ENCODE measurements around the gene BBOX1. TPM values are rescaled to one million over a fixed set of nuclear protein-coding genes. Genes with fewer than 3 reads are reported as not detected.
"Not testable (repeated sequence)": the region's sequence is repeated elsewhere in the genome, so short reads cannot be mapped to it uniquely, and the experiment has no call there.

Gene BBOX1
- total and polyA plus RNA-seq, 4 donors = 2.8 to 18.4 (median 9.0) TPM

- WGBS = 66% methylated on average over 9 of the region's 9 CpGs
- TF ChIP-seq JUND (IDR thresholded peaks at IDR 0.05) = no peak
- TF ChIP-seq HNF4A (conservative IDR thresholded peaks at IDR 0.05) = peak; percentile 42 to 51
- TF ChIP-seq ZBTB33 (IDR thresholded peaks at IDR 0.05) = no peak
- peak; percentile 85 for TF ChIP-seq NR2F2 (IDR thresholded peaks at IDR 0.05)
- peak in 1 of 2 donors; percentile 4 for TF ChIP-seq RAD21 (IDR thresholded peaks at IDR 0.05)
- TF ChIP-seq SP1 (IDR thresholded peaks at IDR 0.05) = no peak
- no peak for TF ChIP-seq HNF4G (IDR thresholded peaks at IDR 0.05)
- no peak for TF ChIP-seq MAX (IDR thresholded peaks at IDR 0.05)
- no peak for TF ChIP-seq CTCF (IDR thresholded peaks at IDR 0.05; ENCODE audit: low read depth, low read length, missing input control)
- TF ChIP-seq RXRA (IDR thresholded peaks at IDR 0.05) = peak; percentile 35 to 57
- no peak for TF ChIP-seq FOXA2 (IDR thresholded peaks at IDR 0.05)
- TF ChIP-seq ATF3 (IDR thresholded peaks at IDR 0.05) = no peak
- TF ChIP-seq TAF1 (conservative IDR thresholded peaks at IDR 0.05) = no peak
- no peak for TF ChIP-seq EGR1 (IDR thresholded peaks at IDR 0.05; ENCODE audit: low read depth in 2 of 2)
- no peak for TF ChIP-seq REST (IDR thresholded peaks at IDR 0.05)
- no peak for TF ChIP-seq FOXA1 (IDR thresholded peaks at IDR 0.05)
- Histone ChIP-seq H3K9ac (ENCODE audit: low read depth in 1 of 2, low read length in 2 of 2) (no peak overlapping the region), H3K27ac (ENCODE audit: low read depth in 1 of 2, low read length in 2 of 2) (no peak overlapping the region), H3K4me3 (ENCODE audit: low read depth in 1 of 3, low read length in 3 of 3) (no peak overlapping the region), H3K27me3 (ENCODE audit: control insufficient read depth in 4 of 4, insufficient read depth in 4 of 4, low read length in 3 of 4) (no peaks in the 10 kb centered on the region), H3K36me3 (ENCODE audit: control insufficient read depth in 4 of 4, insufficient read depth in 3 of 4, low read depth in 1 of 4, low read length in 3 of 4) (no peaks in the 10 kb centered on the region), H3K4me1 (ENCODE audit: control insufficient read depth in 4 of 4, insufficient read depth in 4 of 4, low read length in 3 of 4) (peaks cover 4 to 19% (median 11%) of the 10 kb centered on the region in 4 donors), H3K9me3 (ENCODE audit: control insufficient read depth in 4 of 4, low read length in 3 of 4) (no peaks in the 10 kb centered on the region)
- DNase-seq (ENCODE audit: low spot score) = no peak
Measured at GRCh38 chr11:27174672-27175210, 134.1 kb downstream of the BBOX1 start.

- 81% methylated on average over 3 of the region's 4 CpGs for WGBS
- H3K36me3 ChIP-seq (ENCODE audit: control insufficient read depth in 4 of 4, insufficient read depth in 3 of 4, low read depth in 1 of 4, low read length in 3 of 4); H3K27me3 ChIP-seq (ENCODE audit: control insufficient read depth in 4 of 4, insufficient read depth in 4 of 4, low read length in 3 of 4): not testable (repeated sequence)
Measured at GRCh38 chr11:27175562-27175961, 134.9 kb downstream of the BBOX1 start.

More at GRCh38 chr11:27175562-27175961, 134.9 kb downstream of the BBOX1 start:
- not testable (repeated sequence) for H3K9me3 ChIP-seq (ENCODE audit: control insufficient read depth in 4 of 4, low read length in 3 of 4); DNase-seq (ENCODE audit: low spot score); H3K9ac ChIP-seq (ENCODE audit: low read depth in 1 of 2, low read length in 2 of 2); H3K27ac ChIP-seq (ENCODE audit: low read depth in 1 of 2, low read length in 2 of 2); H3K4me3 ChIP-seq (ENCODE audit: low read depth in 1 of 3, low read length in 3 of 3)
- peaks cover 4 to 19% (median 11%) of the 10 kb centered on the region in 4 donors for H3K4me1 ChIP-seq (ENCODE audit: control insufficient read depth in 4 of 4, insufficient read depth in 4 of 4, low read length in 3 of 4)

Other genes starting within 250 kb of the BBOX1 start
- 1 to 10 TPM; 2.3 to 3.7 TPM for gene FIBIN, start 46.7 kb upstream of the BBOX1 start, total RNA-seq
- gene FIBIN, start 46.7 kb upstream of the BBOX1 start, polyA plus RNA-seq = 1 to 10 TPM; 1.6 to 2.0 TPM

Data from liver (tissue), 9 donors.